ENCODE measurements around the gene RAP1GAP2.
A peak's percentile ranks its signal among the peaks of the same experiment; 100 is the strongest.

Gene RAP1GAP2

DNA sequence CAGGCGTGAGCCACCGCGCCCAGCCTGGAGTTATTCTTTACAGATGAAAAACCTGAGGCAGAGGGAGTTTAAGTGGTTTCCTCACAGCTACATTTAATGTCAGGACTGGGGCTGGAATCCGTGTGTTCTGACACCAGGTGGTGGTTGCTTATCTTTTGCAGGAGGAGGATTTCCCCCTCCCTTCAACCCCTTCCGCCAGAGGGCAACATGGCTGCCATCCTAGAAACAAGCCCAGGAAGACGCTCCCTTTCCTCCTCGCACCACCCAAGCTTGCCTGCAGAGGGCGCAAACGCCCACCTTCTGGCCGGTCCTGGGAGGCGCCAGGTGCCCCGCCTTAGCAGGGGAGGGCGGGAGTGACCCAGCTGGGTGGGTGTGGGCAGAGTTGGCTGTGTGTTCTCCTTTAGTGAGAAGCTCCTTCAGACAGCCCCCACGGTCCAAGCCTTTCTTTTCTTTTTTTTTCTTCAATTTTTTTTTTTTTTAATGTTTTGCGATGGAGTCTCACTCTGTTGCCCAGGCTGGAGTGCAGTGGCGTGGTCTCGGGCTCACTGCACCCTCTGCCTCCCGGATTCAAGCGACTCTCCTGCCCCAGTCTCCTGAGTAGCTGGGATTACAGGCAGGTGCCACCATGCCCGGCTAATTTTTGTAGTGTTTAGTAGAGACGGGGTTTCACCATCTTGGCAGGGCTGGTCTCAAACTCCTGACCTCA, 9.9 kb upstream of the RAP1GAP2 start:
- peak; percentile 46 for DNase-seq

DNA sequence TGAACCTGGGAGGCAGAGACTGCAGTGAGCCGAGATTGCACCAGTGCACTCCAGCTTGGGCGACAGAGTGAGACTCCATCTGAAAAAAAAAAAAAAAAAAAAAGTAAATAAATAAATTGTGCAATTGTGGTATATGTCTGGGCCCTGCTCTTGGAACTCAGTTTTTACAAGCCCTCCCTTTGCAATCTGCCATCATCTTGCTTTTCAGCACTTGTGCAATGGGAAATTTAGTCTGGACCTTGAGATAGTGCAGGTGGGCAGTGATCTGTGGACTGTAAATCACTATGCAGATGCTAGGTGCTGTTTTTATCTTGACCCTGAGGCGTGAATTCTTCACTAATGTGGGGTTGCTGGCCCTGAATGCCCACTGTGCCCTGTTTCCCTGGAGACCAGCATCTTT, 6.5 kb upstream of the RAP1GAP2 start:
- DNase-seq, result no peak

DNA sequence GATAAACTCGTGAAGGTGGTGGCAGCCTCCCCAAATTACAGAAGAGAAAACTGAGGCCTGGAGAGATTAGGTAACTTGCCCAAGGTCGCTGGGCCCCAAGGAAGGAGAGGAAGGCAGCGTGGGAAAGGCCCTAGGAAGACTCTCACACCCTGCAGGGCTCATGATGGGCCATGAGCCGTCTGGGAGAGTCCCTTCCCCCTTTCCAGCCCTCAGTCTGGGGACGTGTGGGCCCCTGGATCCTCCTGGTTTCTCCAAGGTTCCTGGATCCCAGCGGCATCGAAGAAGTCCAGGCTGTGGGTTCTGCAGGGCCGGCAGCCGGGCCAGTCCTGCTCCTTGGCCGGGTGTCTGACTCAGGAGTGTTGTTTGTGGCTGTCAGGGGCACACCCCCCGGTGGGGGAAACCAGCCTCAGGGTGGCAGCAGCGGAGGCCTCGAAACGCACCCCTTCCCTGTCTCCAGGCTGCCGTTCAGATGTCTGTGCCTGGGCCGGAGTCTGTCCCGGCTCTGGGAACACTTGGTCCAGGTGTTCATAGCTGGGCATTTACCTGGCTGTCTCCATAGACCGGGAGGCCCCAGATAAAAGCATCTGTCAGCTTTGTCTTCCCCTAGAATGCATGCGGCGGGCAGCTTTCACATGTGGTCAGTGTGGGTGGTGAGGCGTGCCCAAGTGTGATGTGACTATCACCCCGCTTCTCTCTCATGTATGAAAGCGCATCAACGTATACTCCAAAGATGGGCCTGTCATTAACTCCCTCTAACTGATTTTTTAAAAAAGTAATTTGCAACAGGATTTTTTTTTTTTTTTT, 3.7 kb upstream of the RAP1GAP2 start:
- no peak for DNase-seq

DNA sequence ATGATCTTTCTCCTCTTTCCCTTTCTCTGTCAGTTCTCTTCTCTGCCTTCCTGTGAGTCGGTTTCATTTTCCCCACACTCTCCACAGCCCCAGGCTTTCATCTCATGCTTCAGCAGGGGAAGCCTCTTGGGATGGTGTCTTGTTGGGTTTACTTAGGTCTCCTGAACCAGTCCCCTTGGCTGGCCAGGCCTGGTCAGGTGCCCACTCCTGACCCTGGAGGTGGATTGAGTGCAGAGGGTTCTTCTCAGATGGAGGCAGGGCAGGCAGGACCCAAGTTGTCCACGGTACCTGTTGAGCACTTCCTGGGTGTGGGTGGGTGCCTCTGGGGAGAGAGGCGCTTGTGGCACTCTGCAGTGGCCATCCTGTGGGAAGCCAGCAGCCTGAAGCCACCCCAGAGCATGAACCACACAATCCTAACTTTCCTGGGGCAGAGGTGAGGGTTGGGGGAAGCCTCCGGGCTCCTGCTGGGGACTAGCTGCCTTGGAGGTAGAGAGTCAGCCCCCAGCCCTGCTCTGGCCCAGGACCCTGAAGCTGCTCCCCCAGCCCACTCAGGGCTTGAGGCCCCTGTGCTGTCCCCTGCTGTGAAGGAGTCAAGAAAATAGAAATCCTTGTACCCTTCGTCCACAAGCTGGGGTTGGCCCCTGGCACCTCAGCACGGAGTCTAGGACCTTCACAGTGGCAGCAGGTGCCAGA, 2.0 kb upstream of the RAP1GAP2 start:
- DNase-seq, result no peak

DNA sequence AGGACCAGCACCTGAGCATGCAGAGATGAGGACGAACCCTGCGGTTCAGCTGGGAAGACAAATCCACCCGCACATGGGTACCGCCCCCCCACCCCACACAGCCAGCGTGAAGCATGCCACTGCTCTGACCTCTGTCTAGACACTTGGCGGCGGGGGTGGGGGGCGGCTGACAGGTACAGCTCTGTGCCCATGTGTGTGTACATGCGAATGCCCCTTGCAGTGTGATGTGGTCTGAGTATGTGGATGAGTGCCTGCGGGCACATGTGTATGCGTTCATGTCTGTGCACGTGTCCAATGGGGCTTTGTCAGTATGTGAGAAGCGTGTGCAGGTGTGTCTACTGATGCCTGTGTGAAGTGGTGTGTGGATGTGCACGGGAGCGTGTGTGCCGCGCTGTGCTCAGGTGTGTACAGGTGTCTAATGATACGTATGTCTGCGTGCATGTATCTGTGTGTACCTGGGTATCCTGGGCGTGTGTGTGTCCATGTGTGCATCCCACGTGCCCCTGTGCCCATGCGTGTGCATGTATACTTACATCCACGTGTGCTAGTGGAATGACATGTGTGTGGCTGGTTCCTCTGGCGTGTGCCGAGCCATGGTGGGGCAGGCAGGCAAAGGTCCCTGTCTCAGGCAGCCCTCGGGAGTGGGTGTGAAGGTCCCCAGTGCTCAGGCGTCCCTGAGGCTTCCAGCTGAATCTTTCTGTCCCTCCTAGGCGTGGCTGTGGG, 636 bp upstream of the RAP1GAP2 start:
- no peak for DNase-seq

DNA sequence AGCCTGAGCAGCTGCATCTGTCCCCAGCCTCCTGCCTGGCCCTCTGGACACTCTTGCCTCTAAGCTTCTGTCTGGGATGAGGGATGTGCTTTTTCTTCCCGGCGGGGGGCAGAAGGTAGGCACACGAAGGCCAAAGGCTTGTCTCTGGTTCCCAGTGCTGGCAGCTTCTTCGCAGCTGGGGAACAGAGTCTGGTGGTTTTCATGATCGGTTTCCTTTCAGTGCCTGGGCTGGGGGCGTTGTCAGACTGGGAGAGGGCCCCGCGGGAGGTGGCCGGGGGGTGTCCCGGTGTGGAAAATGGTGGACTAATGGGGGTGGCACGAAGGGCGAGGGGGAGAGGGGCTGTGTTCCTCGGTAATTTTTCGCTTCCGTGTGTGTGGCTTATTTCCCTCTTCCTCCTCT, 988 bp downstream of the RAP1GAP2 start:
- DNase-seq, result no peak

DNA sequence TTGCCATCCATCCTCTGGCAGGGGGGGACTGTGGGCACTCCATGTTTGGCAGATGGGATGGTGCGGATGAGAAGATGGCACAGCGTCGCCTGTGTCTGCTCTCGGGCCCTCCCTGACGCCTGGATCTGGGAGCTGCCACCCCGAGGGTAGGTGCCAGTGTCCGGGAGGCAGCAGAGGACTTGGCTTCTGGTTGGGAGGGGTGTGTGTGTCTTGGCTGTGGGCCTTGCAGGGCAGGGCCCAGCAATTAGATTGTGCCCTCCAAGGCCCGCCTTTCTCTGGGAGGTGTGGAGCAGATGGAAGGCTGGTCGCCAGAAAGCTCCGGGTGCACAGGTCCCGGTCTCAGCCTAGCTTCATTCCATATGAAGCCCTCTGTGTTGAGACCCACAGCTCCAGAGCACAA, 1.4 kb downstream of the RAP1GAP2 start:
- DNase-seq, result no peak

DNA sequence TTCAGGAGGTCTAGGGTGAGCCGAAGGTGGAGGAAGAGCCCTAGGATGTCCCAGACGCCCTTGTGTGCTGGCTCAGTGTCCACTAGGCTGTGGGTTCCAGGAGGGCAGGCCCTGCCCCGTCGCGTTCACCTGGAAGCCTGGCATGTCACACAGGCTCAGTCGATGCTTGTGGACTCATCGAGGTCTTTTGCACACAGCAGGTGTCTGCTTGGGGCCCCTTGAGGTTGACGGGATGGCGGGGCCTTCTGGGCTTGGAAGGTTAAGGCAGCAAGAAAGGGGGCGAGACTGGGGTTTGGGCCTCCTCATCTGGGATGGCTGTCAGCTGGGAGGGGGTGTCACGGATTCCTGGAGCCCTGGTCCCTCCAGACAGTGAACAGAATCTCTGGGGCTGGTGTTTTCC, 1.9 kb downstream of the RAP1GAP2 start:
- DNase-seq, result no peak

DNA sequence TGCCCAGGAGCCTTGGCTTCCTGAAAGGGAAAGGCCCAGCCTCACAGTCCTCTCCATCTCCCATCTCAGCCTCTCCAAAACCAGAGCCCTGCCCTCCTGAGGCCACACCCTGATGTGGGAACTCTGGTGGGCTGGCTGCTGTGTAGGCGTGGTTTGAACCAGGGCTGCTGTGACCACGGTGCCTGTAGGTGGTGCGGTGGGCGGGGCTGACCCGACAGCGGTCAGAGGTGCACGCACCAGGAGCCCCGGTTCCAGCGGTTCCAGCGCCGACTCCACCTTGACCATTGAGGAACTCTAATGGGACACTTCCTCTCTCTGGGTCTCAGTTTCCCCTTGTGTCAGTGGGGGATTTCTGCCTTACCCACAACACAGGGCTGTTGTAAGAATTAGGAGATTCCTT, 2.4 kb downstream of the RAP1GAP2 start:
- no peak for DNase-seq

DNA sequence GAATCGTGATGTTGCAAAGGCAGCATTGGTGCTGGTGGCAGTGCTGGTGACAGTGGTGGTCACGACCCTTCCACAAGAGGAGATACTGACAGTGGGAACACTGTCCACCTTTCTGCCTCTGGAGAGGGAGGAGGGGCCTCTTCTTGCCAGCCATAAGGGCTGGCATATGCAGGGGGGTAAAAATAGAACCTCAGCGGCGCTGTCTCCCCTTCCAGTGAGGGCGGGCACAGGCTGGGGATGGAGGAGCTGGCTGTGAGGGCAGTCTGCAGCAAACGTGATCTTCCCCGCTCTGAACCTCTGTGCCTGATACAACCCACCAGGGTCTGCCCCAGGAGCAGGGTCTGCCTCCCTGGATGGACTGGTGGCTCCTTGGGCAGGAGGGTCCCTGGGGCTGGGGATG, 3.4 kb downstream of the RAP1GAP2 start:
- no peak for DNase-seq

DNA sequence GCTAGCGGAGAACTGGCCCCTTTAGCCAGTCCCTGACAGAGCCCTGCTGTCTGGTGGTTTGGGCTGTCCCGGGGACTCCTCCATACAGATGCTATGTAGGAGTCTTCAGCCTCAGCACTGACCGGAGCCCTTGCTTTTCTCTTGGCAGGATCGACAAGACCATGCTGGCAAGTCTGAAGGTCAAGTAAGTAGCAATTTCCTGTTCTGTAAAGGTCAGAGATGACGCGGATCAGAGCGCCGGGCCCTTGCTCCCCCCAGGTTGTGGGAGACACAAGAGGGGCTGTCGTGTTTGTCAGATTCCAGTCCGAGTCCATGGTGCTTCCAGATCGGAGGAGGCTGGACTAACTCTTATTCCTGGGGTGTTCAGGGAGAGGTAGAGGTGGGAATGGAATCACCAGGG, 4.1 kb downstream of the RAP1GAP2 start:
- DNase-seq, result no peak

DNA sequence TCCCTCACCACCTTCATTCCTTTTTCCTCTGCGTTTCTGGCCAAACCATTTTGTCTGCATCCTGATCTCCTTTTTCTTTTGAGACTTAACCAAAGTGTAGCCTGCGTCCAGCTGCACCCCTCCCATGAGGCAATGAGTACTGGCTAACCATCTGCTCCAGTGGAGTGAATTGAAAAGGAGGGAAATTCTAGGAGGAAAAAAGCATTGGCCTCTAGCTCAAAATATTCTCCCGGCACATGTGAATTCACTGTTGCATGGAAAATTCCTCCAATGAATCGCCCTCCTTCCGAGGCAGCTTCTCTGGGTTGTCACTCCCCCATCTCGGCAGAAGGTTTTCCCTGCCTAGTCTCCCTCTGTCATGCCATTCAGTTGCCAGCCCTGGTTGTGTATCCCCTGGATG, 5.6 kb downstream of the RAP1GAP2 start:
- no peak for DNase-seq

DNA sequence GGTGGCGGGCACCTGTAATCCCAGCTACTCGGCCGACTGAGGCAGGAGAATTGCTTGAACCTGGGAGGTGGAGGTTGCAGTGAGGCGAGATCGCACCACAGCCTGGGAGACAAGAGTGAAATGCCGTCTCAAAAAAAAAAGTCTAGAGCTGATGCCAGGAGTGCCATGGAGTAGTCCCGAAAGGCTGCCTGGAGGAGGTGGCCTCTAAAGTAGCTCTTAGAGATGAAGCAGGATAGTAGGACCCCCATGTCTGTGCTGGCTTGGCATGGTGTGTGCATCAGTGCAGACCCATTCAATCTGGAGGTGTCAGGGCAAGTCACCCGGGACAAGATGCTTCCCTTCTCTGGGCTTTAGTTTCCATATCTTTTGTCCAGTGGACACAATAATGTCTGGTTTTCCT, 6.3 kb downstream of the RAP1GAP2 start:
- DNase-seq, result no peak

DNA sequence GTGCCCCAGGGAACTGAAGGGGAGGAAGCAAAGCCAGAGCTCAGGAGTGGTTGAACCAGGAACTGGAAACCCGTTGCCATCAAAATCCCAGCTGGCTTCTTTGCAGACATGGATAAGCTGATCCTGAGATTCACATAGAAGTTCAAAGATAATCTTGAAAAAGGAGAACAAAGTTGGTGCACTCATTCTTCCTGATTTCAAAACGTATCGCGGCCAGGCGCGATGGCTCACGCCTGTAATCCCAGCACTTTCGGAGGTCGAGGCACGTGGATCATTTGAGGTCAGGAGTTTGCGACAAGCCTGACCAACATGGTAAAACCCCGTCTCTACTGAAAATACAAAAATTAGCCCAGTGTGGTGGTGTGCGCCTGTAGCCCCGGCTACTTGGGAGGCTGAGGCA, 7.1 kb downstream of the RAP1GAP2 start:
- DNase-seq, result no peak

DNA sequence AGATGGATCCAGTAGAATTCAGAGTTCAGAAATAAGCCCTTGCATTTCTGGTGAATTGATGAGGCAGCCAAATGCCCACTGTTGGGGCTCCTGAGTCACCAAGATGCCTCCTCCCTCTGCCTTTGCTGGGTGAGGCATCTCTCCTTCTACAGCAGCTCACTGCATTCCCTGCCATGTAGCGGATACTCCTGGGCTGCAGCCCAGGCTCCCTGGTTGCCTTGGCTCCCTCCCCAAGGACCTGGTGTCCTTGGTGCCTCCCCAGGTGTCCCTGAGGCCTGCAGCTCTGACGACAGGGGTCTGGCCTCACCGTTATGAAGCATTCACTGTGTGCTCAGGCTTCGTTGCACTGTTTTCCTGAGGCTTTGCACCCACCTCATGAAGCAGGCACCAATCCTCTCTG, 7.7 kb downstream of the RAP1GAP2 start:
- no peak for DNase-seq

DNA sequence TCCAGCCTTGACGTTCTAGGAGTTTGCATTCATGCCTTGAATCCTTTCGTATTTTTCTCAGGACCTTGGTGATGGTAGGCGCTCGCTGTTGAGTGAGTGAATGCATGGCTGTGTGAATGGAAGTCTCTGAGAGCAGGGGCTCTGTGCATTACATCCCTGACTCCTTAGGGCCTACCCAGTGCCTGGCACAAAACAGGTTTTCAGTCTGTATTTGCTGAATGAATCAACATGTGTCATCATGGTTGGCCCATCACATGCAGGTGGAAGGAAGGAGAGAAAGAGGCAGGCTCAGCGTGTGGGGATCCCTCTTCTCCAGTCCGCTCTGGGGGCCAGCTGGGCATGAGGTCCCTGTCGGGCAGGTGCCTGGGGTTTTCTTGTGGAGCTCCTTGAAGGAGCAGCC, 8.7 kb downstream of the RAP1GAP2 start:
- DNase-seq, result no peak

DNA sequence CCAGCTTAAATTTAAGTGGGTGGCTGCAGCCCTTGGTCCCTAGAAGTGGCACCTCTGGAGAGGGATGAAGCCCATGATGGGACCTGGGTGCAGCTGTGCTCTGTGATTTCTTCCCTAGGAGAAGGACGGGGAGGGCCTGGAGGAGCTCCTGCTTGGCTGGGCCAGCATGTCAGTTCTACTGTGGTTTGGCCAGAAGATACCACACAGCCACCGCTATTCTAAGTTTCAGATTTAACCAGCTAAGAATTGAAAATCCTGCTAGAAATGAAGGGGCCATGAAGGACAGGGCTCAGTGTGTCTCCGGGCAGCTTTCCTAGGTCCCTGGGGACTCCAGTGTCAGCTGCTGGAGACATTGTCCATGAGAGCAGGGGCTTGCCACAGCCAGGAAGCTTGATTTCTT, 9.7 kb downstream of the RAP1GAP2 start:
- DNase-seq, result no peak

DNA sequence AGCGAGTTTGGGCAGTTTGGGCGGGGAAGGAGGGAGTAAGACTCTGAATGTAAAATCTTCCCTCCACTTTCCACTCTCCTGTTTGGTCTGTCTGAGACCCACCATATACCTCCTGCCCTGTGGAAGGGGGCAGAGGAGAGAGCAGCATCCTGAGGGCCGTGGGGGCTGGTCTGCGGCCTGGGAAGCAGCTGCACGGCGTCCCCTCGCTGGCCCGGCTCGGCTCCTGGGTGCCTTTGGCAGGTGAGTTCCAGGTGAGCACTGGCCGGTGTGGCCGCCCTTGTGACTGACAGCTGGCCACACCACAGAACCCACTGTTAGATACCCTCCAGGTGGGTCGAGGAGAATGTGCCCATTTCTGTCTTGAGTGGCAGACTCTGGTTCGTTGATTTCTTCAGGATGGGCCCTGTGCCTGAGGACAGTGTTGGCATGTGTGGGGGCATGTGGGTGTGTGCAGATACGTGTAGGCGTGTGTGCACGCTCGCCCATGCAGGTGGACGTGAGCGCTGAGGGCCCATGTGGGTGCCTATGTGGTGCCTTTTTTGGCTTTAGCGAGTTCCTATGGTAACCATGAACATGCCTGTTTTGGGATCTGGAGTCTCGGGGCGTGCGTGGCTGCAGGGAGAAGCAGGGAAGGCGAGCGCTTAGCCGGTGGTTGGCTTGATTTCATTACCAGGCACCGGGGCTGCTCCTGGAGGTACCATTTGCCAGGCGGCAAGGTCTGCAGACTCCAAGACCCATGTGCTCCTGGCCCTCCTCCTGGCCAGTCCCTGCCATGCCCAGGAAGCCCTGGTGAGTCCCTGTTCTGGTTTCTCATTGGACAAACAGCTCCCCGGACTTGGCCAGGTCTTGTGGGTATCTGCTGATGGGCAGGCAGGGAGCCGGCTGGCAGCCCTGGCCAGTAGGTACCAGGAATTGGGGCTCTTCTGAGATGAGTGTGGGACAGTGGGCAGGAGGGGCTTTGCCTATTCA, 12.4 kb downstream of the RAP1GAP2 start:
- no peak for DNase-seq

DNA sequence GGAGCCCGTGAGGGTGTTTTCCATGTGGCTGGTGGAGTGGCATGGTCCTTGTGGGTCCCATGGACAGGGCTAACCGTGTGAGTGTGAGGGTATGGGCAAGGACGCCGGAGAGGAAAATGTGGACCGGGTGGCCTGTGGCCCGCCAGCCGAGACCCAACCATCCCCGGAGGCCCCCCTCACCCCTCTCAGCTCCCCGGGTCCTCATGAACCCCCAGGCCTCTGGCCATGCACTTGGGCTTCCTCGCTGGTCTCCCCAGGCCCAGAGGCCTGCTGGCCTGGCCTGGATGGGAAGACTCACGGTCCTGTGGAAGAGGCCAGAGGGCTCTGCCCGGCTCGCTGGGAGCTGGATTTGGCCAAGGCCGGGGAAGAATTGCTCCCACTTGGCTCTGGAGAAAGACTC, 13.1 kb downstream of the RAP1GAP2 start:
- no peak for DNase-seq

DNA sequence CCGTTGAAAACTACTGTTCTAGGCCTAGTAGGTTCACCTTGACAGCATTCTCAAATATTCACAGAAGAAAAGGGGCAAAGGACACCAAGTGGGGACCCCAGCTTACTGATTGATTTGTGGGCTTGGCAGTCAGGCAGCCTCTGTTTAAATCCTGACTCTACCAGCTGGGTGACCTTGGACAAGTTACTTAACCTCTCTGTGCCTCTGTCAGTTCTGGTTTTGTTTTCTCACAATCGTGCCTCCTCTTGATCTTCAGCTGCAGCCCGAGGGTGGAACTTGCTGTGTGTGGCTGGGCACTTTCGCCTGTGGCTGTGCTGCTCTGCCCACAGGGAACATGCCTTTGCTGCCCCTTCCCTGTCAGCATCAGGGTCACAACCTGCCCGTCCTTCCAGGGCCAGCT, 17.8 kb downstream of the RAP1GAP2 start:
- no peak for DNase-seq

DNA sequence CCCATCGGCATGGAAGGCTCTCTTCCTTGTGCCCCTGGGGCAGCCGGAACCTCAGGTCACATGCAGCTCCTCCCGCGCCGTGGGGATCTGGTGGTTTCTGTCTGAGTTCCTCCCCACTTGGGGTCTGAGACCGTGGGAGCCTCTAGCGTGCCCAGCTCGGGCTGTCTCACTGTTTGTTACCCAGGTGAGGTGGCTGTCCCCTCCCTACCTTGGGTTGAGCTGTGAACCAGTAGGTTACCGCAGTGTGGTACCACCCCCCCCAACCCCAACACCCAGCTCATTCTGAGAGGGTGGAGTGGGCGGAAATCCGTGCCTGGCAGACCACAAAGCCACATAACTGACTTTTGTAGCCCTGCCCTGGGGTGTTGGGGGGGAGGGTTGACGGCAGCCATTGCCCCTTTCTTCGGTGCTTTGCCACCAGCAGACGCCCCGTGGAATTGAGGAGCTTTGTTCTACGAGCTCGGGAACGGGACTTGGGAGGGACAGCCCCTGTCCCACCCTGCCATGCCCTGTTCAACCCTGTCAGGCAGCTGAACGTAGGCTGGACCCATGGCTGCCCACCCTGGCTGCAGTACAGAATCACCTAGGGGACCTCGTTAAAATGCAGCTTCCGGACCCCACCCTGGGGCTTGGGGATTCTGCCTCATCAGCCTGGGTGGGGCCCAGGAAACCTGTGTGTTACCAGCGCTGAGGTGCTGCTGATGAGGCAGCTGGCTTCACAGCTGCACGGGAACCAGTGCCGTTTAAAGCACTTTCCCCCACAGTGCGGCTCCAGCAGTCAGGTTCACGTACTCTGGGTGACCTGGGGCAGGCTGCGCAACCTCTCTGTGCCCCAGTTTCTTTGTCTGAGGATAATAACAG, 18.5 kb downstream of the RAP1GAP2 start:
- DNase-seq, result no peak
